ENCODE measurements around the gene TCHP. TPM values are rescaled to one million over a fixed set of nuclear protein-coding genes. Genes with fewer than 3 reads are reported as not detected.

The TCHP gene
- total RNA-seq, 2 experiments from 2014 or later: 13.3 to 29.8 TPM

DNA sequence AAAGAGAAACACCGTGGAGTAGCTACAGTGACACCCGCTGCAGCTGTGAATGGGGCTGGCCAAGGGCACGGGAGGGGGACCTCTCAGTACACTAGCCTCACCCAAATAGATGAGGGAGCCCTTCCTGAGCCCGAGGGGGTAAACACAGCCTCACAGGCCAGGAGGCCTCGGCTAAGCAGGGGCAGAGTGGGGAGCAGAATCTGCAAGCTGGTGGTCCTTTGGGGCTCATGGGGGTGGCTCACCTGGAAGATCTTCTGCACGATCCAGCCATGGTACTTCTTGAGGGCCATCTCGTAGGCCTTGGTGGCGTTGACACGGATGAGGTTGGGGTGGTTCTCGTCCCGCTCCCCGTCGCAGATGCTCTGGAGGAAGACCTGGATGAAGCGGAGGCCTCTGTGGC lies 44.7 kb upstream of the TCHP start:
- Histone ChIP-seq H3K4me2 (ENCODE audit: low read length) (no peak overlapping the region), H3K79me2 (ENCODE audit: insufficient read depth, low read depth, low read length) (no peaks in the 10 kb centered on the region), H3K4me1 (ENCODE audit: insufficient read depth, low read length, poor library complexity, severe bottlenecking) (no peaks in the 10 kb centered on the region), H4K20me1 (ENCODE audit: insufficient read depth, low read length) (no peaks in the 10 kb centered on the region), H2AFZ (ENCODE audit: low read length) (no peak overlapping the region), H3K9me2 (ENCODE audit: insufficient read depth, low read length) (no peaks in the 10 kb centered on the region), H3K36me3 (ENCODE audit: insufficient read depth, low read length) (peaks cover 8% of the 10 kb centered on the region; the same call in 1 of the 2 replicates), H3K27ac (ENCODE audit: low read depth, low read length, poor library complexity, severe bottlenecking) (no peak overlapping the region), H3K9me3 (ENCODE audit: low read length) (no peaks in the 10 kb centered on the region), H3K4me3 (ENCODE audit: low read depth, low read length, poor library complexity, severe bottlenecking) (no peak overlapping the region)
- ChIA-PET POLR2A (interaction anchor here (1.5 kb wide), 1 partner anchor 12 kb away, joined by 3 read pairs; no protein-coding TSS in a partner anchor), CTCF (ENCODE audit: unreplicated experiment) (interaction anchor here (2.0 kb wide), 1 partner anchor 10 kb away, joined by 7 read pairs; no protein-coding TSS in a partner anchor)
- no peak for DNase-seq (ENCODE audit: low spot score)
- intact Hi-C loops (cut with micrococcal nuclease; ENCODE audit: unreplicated experiment): no loop called here
- TF ChIP-seq, protein P1, sequence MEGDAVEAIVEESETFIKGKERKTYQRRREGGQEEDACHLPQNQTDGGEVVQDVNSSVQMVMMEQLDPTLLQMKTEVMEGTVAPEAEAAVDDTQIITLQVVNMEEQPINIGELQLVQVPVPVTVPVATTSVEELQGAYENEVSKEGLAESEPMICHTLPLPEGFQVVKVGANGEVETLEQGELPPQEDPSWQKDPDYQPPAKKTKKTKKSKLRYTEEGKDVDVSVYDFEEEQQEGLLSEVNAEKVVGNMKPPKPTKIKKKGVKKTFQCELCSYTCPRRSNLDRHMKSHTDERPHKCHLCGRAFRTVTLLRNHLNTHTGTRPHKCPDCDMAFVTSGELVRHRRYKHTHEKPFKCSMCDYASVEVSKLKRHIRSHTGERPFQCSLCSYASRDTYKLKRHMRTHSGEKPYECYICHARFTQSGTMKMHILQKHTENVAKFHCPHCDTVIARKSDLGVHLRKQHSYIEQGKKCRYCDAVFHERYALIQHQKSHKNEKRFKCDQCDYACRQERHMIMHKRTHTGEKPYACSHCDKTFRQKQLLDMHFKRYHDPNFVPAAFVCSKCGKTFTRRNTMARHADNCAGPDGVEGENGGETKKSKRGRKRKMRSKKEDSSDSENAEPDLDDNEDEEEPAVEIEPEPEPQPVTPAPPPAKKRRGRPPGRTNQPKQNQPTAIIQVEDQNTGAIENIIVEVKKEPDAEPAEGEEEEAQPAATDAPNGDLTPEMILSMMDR (conservative IDR thresholded peaks at IDR 0.05; ENCODE audit: low read length): no peak
- TF ChIP-seq EZH2phosphoT487 (IDR thresholded peaks at IDR 0.05; ENCODE audit: borderline replicate concordance, low read depth, low read length): no peak
- BruUV-seq (replicated peaks): no TSS peak

DNA sequence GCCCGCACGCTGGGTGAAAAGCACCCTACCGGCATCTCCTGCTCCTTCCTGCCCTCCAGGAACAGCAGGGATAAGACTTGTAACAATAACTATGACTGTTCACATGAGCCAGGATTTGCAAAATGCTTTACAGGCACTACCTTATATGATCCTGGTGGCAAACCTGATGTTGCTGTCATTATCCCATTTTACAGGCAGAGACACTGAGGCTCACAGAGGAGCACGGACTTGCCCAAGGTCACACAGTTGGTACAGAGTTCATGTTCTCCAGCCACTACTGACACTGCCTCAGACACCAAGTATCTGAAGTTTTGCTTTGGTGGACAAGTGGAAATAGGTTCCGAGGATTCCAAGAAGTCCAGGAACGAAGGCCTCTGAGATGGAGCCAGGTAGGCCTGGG lies 42.4 kb upstream of the TCHP start:
- no TSS peak for BruUV-seq (replicated peaks)
- intact Hi-C loops (cut with micrococcal nuclease; ENCODE audit: unreplicated experiment): no loop called here
- H3K4me1 ChIP-seq (ENCODE audit: insufficient read depth, low read length, poor library complexity, severe bottlenecking): no peaks in the 10 kb centered on the region

DNA sequence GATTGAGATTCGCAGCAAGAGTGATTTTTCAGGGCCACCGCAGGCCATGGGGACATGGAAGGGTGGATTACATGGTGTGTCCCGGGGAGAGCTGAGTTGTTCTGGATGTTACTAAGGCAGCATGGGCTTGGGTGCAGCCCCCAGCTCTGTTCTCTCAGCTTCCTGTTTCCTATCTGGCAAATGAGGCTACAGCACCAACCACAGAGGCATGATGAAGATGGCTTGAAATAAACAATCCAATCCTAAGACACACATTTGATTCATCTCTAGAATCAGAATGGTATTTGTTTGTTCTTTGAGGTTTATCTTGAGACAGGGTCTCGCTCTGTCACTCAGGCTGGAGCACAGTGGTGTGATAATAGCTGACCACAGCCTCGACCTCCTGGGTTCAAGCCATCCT lies 41.3 kb upstream of the TCHP start:
- Histone ChIP-seq H3K9me3 (ENCODE audit: low read length) (no peaks in the 10 kb centered on the region), H2AFZ (ENCODE audit: low read length) (no peak overlapping the region), H3K4me1 (ENCODE audit: insufficient read depth, low read length, poor library complexity, severe bottlenecking) (no peaks in the 10 kb centered on the region), H3K4me2 (ENCODE audit: low read length) (no peak overlapping the region), H3K27ac (ENCODE audit: low read depth, low read length, poor library complexity, severe bottlenecking) (no peak overlapping the region), H3K79me2 (ENCODE audit: insufficient read depth, low read depth, low read length) (no peaks in the 10 kb centered on the region), H4K20me1 (ENCODE audit: insufficient read depth, low read length) (no peaks in the 10 kb centered on the region), H3K4me3 (ENCODE audit: low read depth, low read length, poor library complexity, severe bottlenecking) (no peak overlapping the region), H3K36me3 (ENCODE audit: insufficient read depth, low read length) (peaks cover 8% of the 10 kb centered on the region; the same call in 1 of the 2 replicates), H3K9me2 (ENCODE audit: insufficient read depth, low read length) (no peaks in the 10 kb centered on the region)
- DNase-seq (ENCODE audit: low spot score): no peak
- no TSS peak for BruUV-seq (replicated peaks)
- ChIA-PET CTCF (ENCODE audit: unreplicated experiment) (no interaction called here), POLR2A (interaction anchor here (1.1 to 2.3 kb wide), 3 partner anchors 8 to 30 kb away, joined by 4 to 7 read pairs (median 4); no protein-coding TSS in a partner anchor)
- TF ChIP-seq EZH2phosphoT487 (IDR thresholded peaks at IDR 0.05; ENCODE audit: borderline replicate concordance, low read depth, low read length): no peak
- TF ChIP-seq, protein P1 (conservative IDR thresholded peaks at IDR 0.05; ENCODE audit: low read length): no peak
- intact Hi-C loops (cut with micrococcal nuclease; ENCODE audit: unreplicated experiment): no loop called here

More for the DNA sequence above, 42.4 kb upstream of the TCHP start:
- TF ChIP-seq, protein P1 (conservative IDR thresholded peaks at IDR 0.05; ENCODE audit: low read length): no peak
- TF ChIP-seq EZH2phosphoT487 (IDR thresholded peaks at IDR 0.05; ENCODE audit: borderline replicate concordance, low read depth, low read length): no peak
- Histone ChIP-seq H3K27ac (ENCODE audit: low read depth, low read length, poor library complexity, severe bottlenecking) (no peak overlapping the region), H3K9me2 (ENCODE audit: insufficient read depth, low read length) (no peaks in the 10 kb centered on the region), H3K36me3 (ENCODE audit: insufficient read depth, low read length) (peaks cover 8% of the 10 kb centered on the region; the same call in 1 of the 2 replicates), H2AFZ (ENCODE audit: low read length) (no peak overlapping the region), H3K79me2 (ENCODE audit: insufficient read depth, low read depth, low read length) (no peaks in the 10 kb centered on the region), H4K20me1 (ENCODE audit: insufficient read depth, low read length) (no peaks in the 10 kb centered on the region), H3K4me3 (ENCODE audit: low read depth, low read length, poor library complexity, severe bottlenecking) (no peak overlapping the region), H3K9me3 (ENCODE audit: low read length) (no peaks in the 10 kb centered on the region), H3K4me2 (ENCODE audit: low read length) (no peak overlapping the region)
- CTCF ChIA-PET (ENCODE audit: unreplicated experiment): no interaction called here
- DNase-seq (ENCODE audit: low spot score): no peak
- POLR2A ChIA-PET: interaction anchor here (0.6 to 2.3 kb wide), 2 partner anchors 9 to 133 kb away, joined by 7 read pairs; no protein-coding TSS in a partner anchor
